Measurements from ENCODE around the gene MBNL2. TPM values are rescaled to one million over a fixed set of nuclear protein-coding genes. Genes with fewer than 3 reads are reported as not detected.

The MBNL2 gene
- total and polyA plus RNA-seq, 2 of the 13 experiments (the other 11 are each of a cell fraction or from before 2014, with no cell fraction given): 30.8 to 59.0 TPM

- Histone ChIP-seq H3K4me1 (ENCODE audit: insufficient read depth, low read length) (0 out of 2 replicates have a peak, but pooled peaks cover 6% of the 10 kb centered on the region), H3K79me2 (ENCODE audit: insufficient read depth, low read length) (no peaks in the 10 kb centered on the region), H3K27me3 (ENCODE audit: control insufficient read depth in 1 of 2, insufficient read depth in 2 of 2, low read length in 2 of 2) (peaks cover 0 to 9% of the 10 kb centered on the region in 2 experiments; a peak in 1 of 5 replicates), H4K20me1 (ENCODE audit: insufficient read depth, low read length) (no peaks in the 10 kb centered on the region), H3K4me2 (ENCODE audit: low read depth, low read length) (no peak overlapping the region), H3K27ac (ENCODE audit: extremely low read length, insufficient read depth, low read length) (no peak overlapping the region), H3K9me3 (ENCODE audit: low read length) (no peaks in the 10 kb centered on the region), H3K36me3 (replicated peaks in 1 of 2; ENCODE audit: control insufficient read depth in 1 of 2, insufficient read depth in 2 of 2, low read length in 2 of 2) (no peaks in the 10 kb centered on the region), H3K4me3 (replicated peaks in 1 of 3; ENCODE audit: insufficient read depth in 1 of 3, low read depth in 2 of 3, low read length in 3 of 3) (no peak overlapping the region), H3K9ac (ENCODE audit: insufficient read depth, low read depth, low read length) (no peak overlapping the region), H2AFZ (ENCODE audit: low read length) (no peak overlapping the region)
- TF ChIP-seq KDM6A (CRISPR knock-in tag; IDR thresholded peaks at IDR 0.05; ENCODE audit: low read depth) (no peak), ZNF296 (CRISPR knock-in tag; conservative IDR thresholded peaks at IDR 0.05) (no peak), KMT2A (CRISPR knock-in tag; IDR thresholded peaks at IDR 0.05) (no peak), JARID2 (CRISPR knock-in tag; IDR thresholded peaks at IDR 0.05; ENCODE audit: insufficient replicate concordance) (no peak), ZNF678 (CRISPR knock-in tag; IDR thresholded peaks at IDR 0.05) (no peak), ATF3 (CRISPR knock-in tag; IDR thresholded peaks at IDR 0.05) (no peak), RCOR2 (CRISPR knock-in tag; IDR thresholded peaks at IDR 0.05) (no peak), POLR2A (IDR thresholded peaks at IDR 0.05; ENCODE audit: insufficient read depth in 1 of 2, low read depth in 2 of 2, low read length in 2 of 2) (no peak), ZFP36L2 (CRISPR knock-in tag; IDR thresholded peaks at IDR 0.05) (no peak), RBFOX2 (IDR thresholded peaks at IDR 0.05; ENCODE audit: low read depth, low read length) (no peak), JUN (CRISPR knock-in tag; IDR thresholded peaks at IDR 0.05) (no peak), DMTF1 (CRISPR knock-in tag; IDR thresholded peaks at IDR 0.05) (no peak), NR2F6 (IDR thresholded peaks at IDR 0.05) (no peak), NR2F6 (CRISPR knock-in tag; IDR thresholded peaks at IDR 0.05) (no peak), ZZZ3 (CRISPR knock-in tag; IDR thresholded peaks at IDR 0.05; ENCODE audit: borderline replicate concordance) (no peak), ATF7 (IDR thresholded peaks at IDR 0.05) (no peak), ATF7 (CRISPR knock-in tag; IDR thresholded peaks at IDR 0.05) (no peak), HIVEP1 (CRISPR knock-in tag; IDR thresholded peaks at IDR 0.05) (no peak), ZNF30 (CRISPR knock-in tag; IDR thresholded peaks at IDR 0.05) (no peak), NCOA2 (CRISPR knock-in tag; IDR thresholded peaks at IDR 0.05) (no peak), ERF (CRISPR knock-in tag; IDR thresholded peaks at IDR 0.05) (no peak)
- no peak for ATAC-seq
- no peak for DNase-seq (ENCODE audit: low spot score)
- ChIA-PET POLR2A (no interaction called here), CTCF (ENCODE audit: low intra/inter-chr PET ratio, low total read pairs) (no interaction called here)
- 19% methylated on average over 5 of the region's 5 CpGs for WGBS (ENCODE audit: low lambda C conversion rate)
- FAIRE-seq: no peak
- intact Hi-C loops (cut with micrococcal nuclease; ENCODE audit: unreplicated experiment) (no loop called here), in situ Hi-C loops (cut with HindIII; ENCODE audit: extremely low pct_ligation_motif_present, low pct_unique_long_range_greater_than_20kb) (no loop called here)
- no TSS peak for BruUV-seq (replicated peaks)
Observed at GRCh38 chr13:97417698-97418097, 195.6 kb downstream of the MBNL2 start.
